Measurements from ENCODE around the gene CSNK1G1. TPM values are rescaled to one million over a fixed set of nuclear protein-coding genes. Genes with fewer than 3 reads are reported as not detected.

The CSNK1G1 gene
- total and polyA plus RNA-seq, 2 donors (not counting 1 experiment from before 2014, with no cell fraction given): 18.2 to 27.1 TPM

DNA sequence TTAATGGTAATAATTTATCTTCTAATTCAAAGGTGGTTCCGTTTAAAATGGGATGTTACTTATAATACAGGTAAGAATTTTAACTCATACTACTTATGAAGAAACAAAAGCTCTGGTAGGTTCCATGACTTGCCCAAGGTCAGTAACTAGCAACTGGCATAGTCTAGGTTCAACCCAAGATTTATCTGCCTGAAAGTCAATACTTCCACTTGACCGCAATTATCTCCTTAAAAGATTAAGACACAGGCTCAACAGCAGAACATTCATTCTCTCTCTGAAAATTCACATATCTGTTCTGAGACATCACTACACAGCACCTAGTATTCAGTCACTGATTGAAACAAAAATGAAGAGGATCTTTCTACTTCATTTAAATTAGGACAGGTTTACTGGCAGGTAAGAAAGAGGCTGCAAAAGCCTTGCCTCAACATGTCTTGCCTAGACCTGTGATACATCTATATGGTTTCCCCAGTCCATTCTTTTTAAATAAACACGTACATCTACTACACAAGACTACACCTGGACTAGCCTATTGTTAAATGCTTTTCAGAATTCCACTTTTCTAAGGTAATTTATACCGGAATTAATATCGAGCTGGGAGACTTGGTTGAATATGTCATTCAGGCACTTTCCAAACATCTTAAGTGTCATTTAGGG lies 1.2 kb downstream of the CSNK1G1 start:
- Histone ChIP-seq H3K27ac (ENCODE audit: insufficient read depth, low read length) (peak overlapping the region; percentile 69), H4K20me1 (ENCODE audit: control insufficient read depth, extremely low read depth, insufficient read depth, low read length) (no peaks in the 10 kb centered on the region), H3K79me2 (ENCODE audit: control insufficient read depth, insufficient read depth, low read length) (peaks cover 45% of the 10 kb centered on the region), H3K4me3 (replicated peaks in 1 of 4; ENCODE audit: control extremely low read depth in 1 of 4, insufficient read depth in 1 of 4, low read depth in 3 of 4, low read length in 4 of 4) (peak overlapping the region; percentile 64 to 88 (median 81)), H3K9me3 (ENCODE audit: control insufficient read depth, insufficient read depth, low read depth, low read length) (no peaks in the 10 kb centered on the region), H3K4me2 (ENCODE audit: extremely low read depth, insufficient read depth, low read length) (peak overlapping the region; percentile 67), H3K9ac (ENCODE audit: insufficient read depth, low read length) (peak overlapping the region; percentile 79), H3K4me1 (ENCODE audit: control insufficient read depth, extremely low read depth, insufficient read depth, low read length) (no peaks in the 10 kb centered on the region), H3K36me3 (ENCODE audit: control insufficient read depth, insufficient read depth, low read length) (no peaks in the 10 kb centered on the region), H3K27me3 (ENCODE audit: control insufficient read depth, insufficient read depth, low read length) (no peaks in the 10 kb centered on the region), H2AFZ (ENCODE audit: low read length) (no peak overlapping the region)
- no peak for DNase-seq (ENCODE audit: low read depth in 2 of 2)
- TF ChIP-seq, protein P1, sequence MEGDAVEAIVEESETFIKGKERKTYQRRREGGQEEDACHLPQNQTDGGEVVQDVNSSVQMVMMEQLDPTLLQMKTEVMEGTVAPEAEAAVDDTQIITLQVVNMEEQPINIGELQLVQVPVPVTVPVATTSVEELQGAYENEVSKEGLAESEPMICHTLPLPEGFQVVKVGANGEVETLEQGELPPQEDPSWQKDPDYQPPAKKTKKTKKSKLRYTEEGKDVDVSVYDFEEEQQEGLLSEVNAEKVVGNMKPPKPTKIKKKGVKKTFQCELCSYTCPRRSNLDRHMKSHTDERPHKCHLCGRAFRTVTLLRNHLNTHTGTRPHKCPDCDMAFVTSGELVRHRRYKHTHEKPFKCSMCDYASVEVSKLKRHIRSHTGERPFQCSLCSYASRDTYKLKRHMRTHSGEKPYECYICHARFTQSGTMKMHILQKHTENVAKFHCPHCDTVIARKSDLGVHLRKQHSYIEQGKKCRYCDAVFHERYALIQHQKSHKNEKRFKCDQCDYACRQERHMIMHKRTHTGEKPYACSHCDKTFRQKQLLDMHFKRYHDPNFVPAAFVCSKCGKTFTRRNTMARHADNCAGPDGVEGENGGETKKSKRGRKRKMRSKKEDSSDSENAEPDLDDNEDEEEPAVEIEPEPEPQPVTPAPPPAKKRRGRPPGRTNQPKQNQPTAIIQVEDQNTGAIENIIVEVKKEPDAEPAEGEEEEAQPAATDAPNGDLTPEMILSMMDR (conservative IDR thresholded peaks at IDR 0.05 in 1 of 2, IDR thresholded peaks at IDR 0.05 in 1 of 2; ENCODE audit: low read depth in 1 of 2, low read length in 2 of 2): no peak
- TF ChIP-seq EZH2 (IDR thresholded peaks at IDR 0.05; ENCODE audit: low read length, missing control alignments): no peak

DNA sequence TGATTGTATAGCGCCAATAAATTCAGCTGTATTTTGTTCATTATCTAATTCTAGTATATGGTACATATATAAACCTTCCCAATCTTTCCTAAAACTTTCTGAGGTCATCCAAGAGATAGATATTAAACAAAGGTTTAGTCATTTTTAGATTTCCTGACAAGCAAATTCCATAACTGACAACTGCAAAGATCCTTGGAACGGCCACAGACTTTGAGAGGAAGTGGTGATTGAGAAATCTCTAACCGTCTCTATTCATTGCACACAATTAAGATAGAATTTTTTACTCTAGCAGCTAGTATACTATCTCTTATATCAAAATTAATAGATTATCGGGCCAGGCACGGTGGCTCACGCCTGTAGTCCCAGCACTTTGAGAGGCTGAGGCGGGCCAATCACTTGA lies 4.7 kb downstream of the CSNK1G1 start:
- Histone ChIP-seq H3K79me2 (ENCODE audit: control insufficient read depth, insufficient read depth, low read length) (peaks cover 67% of the 10 kb centered on the region), H3K27ac (ENCODE audit: insufficient read depth, low read length) (no peak overlapping the region), H3K4me1 (ENCODE audit: control insufficient read depth, extremely low read depth, insufficient read depth, low read length) (no peaks in the 10 kb centered on the region), H4K20me1 (ENCODE audit: control insufficient read depth, extremely low read depth, insufficient read depth, low read length) (no peaks in the 10 kb centered on the region), H2AFZ (ENCODE audit: low read length) (no peak overlapping the region), H3K36me3 (ENCODE audit: control insufficient read depth, insufficient read depth, low read length) (no peaks in the 10 kb centered on the region), H3K9me3 (ENCODE audit: control insufficient read depth, insufficient read depth, low read depth, low read length) (no peaks in the 10 kb centered on the region), H3K9ac (ENCODE audit: insufficient read depth, low read length) (no peak overlapping the region), H3K4me3 (replicated peaks in 1 of 4; ENCODE audit: control extremely low read depth in 1 of 4, insufficient read depth in 1 of 4, low read depth in 3 of 4, low read length in 4 of 4) (no peak overlapping the region), H3K27me3 (ENCODE audit: control insufficient read depth, insufficient read depth, low read length) (no peaks in the 10 kb centered on the region), H3K4me2 (ENCODE audit: extremely low read depth, insufficient read depth, low read length) (no peak overlapping the region)
- peak; percentile 26 to 29 for DNase-seq (ENCODE audit: low read depth in 2 of 2)
- no peak for TF ChIP-seq EZH2 (IDR thresholded peaks at IDR 0.05; ENCODE audit: low read length, missing control alignments)
- TF ChIP-seq, protein P1 (conservative IDR thresholded peaks at IDR 0.05 in 1 of 2, IDR thresholded peaks at IDR 0.05 in 1 of 2; ENCODE audit: low read depth in 1 of 2, low read length in 2 of 2): no peak

DNA sequence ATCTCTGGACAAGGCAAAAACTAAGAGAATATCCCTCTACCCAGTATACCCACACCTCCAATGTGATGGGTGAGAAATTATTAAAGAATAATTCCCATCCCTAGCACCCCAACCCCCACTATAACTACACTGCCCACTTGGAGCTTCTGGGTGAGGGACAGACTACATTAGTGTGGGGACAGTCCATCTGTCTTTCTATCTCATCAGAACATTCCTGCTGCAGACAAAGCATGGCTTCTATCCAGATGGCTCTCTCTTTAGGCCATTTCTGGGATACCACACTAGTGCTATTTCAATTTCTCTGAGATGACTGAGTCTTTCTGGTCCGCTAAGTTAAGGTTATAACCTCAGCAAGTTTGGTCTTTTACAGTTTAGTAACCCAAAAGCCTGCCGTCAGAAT lies 6.6 kb downstream of the CSNK1G1 start:
- Histone ChIP-seq H3K36me3 (ENCODE audit: control insufficient read depth, insufficient read depth, low read length) (no peaks in the 10 kb centered on the region), H3K4me1 (ENCODE audit: control insufficient read depth, extremely low read depth, insufficient read depth, low read length) (peaks cover 8% of the 10 kb centered on the region), H3K27me3 (ENCODE audit: control insufficient read depth, insufficient read depth, low read length) (no peaks in the 10 kb centered on the region), H3K9me3 (ENCODE audit: control insufficient read depth, insufficient read depth, low read depth, low read length) (no peaks in the 10 kb centered on the region), H3K4me3 (replicated peaks in 1 of 4; ENCODE audit: control extremely low read depth in 1 of 4, insufficient read depth in 1 of 4, low read depth in 3 of 4, low read length in 4 of 4) (no peak overlapping the region), H3K9ac (ENCODE audit: insufficient read depth, low read length) (no peak overlapping the region), H3K4me2 (ENCODE audit: extremely low read depth, insufficient read depth, low read length) (no peak overlapping the region), H3K27ac (ENCODE audit: insufficient read depth, low read length) (no peak overlapping the region), H3K79me2 (ENCODE audit: control insufficient read depth, insufficient read depth, low read length) (peaks cover 61% of the 10 kb centered on the region), H2AFZ (ENCODE audit: low read length) (no peak overlapping the region), H4K20me1 (ENCODE audit: control insufficient read depth, extremely low read depth, insufficient read depth, low read length) (no peaks in the 10 kb centered on the region)
- DNase-seq (ENCODE audit: low read depth in 2 of 2): peak in 1 of 2 donors; percentile 29
- TF ChIP-seq, protein P1 (conservative IDR thresholded peaks at IDR 0.05 in 1 of 2, IDR thresholded peaks at IDR 0.05 in 1 of 2; ENCODE audit: low read depth in 1 of 2, low read length in 2 of 2): no peak
- TF ChIP-seq EZH2 (IDR thresholded peaks at IDR 0.05; ENCODE audit: low read length, missing control alignments): no peak
